Stimulated activated CD8-positive, alpha-beta memory T cell treated with anti-CD3 and anti-CD28 coated beads, Interleukin-7, amount 100 ng/mL, for 4 hours (primary cell): ENCODE results near the gene TSTD1.
"Not testable (repeated sequence)": the region's sequence is repeated elsewhere in the genome, so short reads cannot be mapped to it uniquely, and the experiment has no call there.

ENCODE experiments used
- DNase-seq, 2 donors: peaks; one replicate each; pipeline ENCODE4 v3.0.0-alpha.2; 2020; ENCODE audit warnings: low read depth in 2 of 2

The TSTD1 gene

DNA sequence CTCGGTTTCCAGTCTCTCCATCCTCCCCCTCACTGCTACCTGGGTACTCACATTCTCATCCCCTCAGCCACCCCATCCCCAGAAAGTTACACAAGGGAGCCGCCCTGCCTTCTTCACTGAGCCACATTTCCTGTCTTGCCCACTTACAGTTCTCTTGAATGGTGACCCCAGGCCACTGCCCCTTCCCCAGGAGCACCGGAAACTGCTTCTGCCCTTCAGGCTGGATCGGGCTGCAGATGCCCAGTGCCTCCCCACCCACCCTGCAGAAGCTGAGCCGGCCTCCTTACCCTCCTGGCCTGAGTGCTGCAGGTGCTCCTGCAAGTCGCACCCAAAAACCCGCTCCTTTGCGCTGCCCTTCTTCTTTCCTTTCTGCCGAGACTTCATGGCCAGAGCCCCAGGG, 30.5 kb upstream of the TSTD1 start:
- DNase-seq = no peak

- peak; percentile 71 to 77 for DNase-seq
Observed at GRCh38 chr1:161068306-161069234, 29.8 kb upstream of the TSTD1 start.

DNA sequence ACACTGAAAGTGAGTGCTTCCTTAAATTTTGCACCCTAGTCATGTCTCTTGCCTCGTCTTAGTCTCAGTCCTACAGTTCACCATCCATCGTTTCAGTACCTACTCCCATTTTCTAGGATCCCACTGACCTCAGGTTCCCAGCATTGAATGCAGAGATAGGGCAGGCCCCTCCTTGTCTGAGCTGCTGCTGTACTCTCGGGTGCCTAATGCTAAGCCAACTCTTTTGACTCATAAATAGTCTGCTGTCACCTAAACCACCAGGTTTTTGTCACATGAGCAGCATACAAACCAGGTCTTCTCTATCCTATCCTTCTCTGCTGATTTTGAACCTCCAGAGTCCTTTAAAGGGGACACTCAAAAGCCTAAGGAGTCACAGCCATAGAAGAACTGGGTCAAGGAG, 27.9 kb upstream of the TSTD1 start:
- no peak for DNase-seq

DNA sequence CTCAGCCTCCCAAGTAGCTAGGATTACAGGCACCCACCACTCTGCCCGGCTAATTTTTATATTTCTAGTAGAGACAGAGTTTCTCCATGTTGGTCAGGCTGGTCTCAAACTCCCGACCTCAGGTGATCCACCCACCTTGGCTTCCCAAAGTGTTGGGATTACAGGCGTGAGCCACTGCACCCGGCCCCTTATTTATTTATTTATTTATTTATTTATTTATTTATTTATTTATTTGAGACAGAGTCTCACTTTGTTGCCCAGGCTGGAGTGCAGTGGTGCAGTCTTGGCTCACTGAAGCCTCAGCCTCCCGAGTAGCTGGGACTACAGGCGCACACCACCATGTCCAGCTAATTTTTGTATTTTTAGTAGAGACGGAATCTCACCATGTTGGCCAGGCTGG, 26.9 kb upstream of the TSTD1 start:
- DNase-seq = not testable (repeated sequence)

GRCh38 chr1:161063936-161064335, 25.2 kb upstream of the TSTD1 start:
- DNase-seq = not testable (repeated sequence)

DNA sequence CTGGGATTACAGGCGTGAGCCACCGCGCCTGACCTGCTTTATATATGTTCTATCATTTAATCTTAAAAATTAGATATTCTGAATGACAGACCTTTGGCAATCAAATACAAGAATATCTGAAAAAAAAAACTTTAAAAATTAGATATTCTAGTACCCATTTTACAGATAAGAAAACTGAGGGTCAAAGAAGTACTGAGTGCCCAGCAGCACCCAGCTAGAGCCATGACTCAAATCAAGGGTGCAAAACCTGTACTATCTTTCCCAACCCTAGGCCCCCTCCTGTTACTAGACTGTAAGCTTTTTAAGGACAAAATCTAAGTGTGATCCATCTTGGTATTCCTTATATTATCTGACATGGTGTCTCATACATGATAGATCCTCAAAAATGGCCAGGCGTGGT, 22.7 kb upstream of the TSTD1 start:
- DNase-seq = no peak

DNA sequence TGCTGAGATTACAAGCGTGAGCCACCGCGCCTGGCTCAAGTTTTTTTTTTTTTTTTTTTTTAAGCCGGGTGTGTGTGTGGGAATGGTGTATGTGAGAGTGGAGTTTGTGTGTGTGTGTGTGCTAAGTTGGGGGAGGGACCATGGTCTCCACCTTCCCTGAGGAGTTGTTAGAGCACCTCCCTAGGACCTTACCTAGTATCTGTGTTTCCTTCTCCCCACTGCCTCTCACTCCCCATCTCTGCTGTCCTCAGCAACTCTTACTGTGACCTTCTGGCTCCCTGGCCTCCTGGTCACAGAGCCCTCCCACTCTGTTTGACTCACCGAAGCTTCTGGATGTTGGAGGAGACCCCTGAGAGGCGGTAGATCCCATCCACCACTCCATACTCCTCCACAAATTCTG, 20.5 kb upstream of the TSTD1 start:
- no peak for DNase-seq

DNA sequence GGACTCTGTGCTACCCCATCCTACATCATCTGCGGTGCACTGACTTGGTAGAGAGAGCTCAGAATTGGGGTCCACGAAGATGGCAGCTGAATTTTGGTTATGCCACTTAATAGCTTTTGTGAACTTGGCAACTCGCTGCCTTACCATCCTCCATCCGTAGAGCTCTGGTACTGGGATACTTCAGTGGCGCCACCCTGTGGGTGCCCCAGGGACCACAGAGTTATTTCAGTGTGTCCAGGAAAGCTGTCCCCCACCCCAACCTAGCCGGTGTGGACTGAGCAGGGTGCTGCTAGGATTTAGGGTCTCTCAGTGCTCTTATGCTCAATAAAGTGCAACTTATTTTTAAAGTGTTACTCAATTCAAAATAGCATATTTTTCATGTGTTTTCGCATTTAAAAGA, 16.0 kb upstream of the TSTD1 start:
- no peak for DNase-seq

- no peak for DNase-seq
Observed at GRCh38 chr1:161054232-161054631, 15.5 kb upstream of the TSTD1 start.

DNA sequence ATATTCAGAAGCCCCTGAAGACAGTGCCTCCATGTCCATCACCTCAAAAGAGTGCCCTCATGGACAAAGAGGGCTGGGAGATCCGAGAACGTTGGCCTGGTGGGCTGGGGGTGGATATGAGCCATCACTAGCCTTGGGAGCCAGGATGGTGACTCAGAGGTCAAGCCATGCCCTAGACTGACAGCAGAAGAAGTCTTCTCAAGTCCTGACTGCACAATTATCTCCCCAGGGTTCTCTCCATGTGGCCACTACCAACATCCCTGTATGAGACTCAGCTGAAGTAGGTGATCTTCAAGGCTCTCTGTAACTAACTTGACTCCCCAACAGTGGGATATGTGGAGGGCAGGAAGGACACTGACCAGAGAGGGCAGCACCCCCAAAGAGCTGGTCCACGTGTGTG, 14.1 kb upstream of the TSTD1 start:
- DNase-seq = no peak

DNA sequence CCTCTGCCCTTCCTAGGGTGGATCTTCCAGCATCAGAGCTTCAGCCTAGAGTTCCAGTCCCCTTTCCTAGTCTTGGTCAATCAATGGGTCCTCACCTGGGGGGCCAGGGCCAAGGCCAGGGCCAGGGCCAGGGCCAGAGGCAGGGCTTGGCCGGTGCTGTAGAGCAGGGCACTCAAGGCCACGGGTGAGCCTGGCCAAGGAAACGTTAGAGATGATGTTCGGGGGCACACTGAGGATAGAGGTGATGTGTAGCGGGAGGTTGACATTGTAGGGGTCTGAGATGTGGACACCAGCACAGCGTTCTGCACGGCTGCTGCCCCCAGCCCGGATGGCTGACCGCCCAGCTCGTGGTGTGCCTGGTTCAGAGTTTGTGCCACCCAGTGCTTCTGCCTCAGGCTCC, 12.5 kb upstream of the TSTD1 start:
- DNase-seq = no peak

GRCh38 chr1:161048949-161049722, 10.4 kb upstream of the TSTD1 start:
- no peak for DNase-seq

DNA sequence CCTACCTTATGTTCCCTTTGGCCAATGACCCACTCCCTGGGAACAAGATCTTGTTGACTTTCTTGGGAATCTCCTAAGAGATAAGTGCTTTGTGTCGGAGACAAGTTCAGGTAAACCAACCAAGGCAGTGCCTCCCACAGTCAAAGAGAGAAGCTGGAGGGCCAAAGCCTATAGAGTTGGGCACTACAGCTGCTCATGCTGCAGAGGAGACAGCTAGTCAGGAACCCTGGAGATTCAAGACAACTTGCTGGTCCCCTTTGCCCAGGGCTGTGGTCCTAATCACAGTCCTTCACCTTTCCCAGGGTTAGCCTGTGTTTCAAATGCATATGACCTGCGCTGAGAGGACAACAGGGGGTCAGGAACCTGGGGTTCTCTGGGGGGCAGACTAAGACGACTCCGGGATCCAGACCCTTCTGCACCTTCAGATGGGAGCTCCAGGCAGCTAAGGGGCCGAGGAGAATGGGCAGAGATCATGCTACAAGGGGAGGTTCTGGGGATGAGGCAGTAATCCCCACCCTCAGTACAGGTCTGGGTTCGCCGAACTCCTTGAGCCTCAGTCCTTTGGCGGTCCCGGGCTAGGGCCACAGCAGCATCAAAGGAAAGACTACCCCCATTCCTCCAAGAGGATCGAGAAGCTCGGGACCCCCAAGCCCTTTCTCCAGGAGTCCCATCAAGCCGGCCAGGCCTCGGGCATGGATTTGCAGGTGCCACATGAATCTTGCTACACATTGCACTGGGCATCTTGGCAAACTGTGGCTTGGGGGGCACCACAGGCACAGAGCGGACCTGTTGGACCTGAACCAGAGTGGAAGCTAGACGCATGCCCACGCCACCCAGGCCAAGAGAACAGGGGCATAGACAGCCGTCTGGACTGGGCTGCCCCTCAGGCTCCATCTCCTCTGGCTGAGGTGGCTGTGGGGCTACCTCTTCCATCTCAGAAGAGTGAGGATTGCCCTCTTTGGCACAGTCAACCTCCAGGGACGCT, 9.0 kb upstream of the TSTD1 start:
- DNase-seq = no peak

- DNase-seq = no peak
Observed at GRCh38 chr1:161046605-161047228, 8.0 kb upstream of the TSTD1 start.

- DNase-seq = peak; percentile 86
Observed at GRCh38 chr1:161045736-161046604, 7.2 kb upstream of the TSTD1 start, which contains the start of gene USF1. USF1 (minus strand) TSS chr1:161045977; CDS start chr1:161043275, 2,702 bp downstream.

DNA sequence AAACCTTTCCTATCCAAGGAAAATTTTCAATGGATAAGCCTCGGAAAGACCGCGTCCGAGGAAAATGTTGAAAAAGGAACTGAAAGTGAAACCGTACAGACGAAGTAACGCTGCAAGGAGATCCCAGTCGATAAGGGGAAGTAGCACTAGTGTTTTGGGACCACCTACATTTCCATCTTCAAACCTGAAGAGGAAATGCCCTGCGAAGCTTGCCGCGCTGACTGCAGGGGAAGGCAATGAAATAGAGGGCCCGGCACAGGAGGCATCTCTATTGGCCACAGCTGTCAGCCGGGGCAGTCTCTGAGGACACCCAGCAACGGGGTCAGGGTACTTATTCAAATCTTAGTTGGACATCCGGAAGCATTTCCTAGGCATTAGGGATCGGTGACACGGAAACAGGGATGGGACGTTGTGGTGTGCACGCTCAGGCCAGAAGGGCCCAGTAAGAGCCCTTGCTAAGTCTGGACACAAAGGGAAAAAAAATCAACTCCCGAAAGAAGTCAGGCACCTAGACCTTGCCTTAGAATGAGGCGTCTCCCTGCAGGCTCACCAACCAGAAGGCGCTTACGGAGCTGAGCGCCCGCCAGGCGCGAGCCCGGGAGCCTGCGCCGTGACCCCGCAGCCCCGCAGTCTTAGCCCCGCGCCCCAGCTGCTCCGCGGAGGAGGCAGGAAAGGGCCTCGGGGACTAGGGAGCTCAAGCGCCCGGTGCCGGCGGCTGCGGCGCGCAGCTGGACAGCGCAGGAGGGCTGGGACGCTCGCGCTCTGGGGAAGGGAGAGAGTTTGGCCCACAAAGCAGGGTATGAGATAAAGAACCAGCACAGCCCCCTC, 6.4 kb upstream of the TSTD1 start:
- peak; percentile 50 to 55 for DNase-seq

DNA sequence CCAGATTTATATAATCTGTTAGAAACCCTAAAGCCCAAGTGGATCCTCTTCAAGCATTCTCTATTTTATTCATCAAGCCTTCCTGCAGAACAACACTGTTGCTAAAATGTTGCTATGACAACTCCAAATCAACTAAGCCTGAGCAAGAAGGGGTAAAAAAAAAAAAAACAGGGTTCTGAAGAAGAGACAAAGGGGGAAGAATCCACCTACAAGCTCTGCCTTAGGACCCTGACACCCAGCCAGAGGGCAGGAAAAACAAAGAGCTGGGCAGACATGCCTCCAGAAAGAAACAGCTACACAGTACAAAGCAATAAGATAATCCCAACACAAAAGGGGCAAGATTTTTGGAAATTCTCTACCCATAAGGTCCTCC, 5.8 kb upstream of the TSTD1 start:
- DNase-seq = no peak

- DNase-seq = no peak
Observed at GRCh38 chr1:161039546-161039945, 782 bp upstream of the TSTD1 start.

GRCh38 chr1:161039154-161039545, 386 bp upstream of the TSTD1 start:
- DNase-seq = no peak
